NCI-H774 (cell line): ENCODE measurements around the gene RAB20.
"Not testable (repeated sequence)": the region's sequence is repeated elsewhere in the genome, so short reads cannot be mapped to it uniquely, and the experiment has no call there.

ENCODE experiments used
- DNase-seq: peaks from one replicate; lab custom pipeline; 2025; lab: John Stamatoyannopoulos, UW

RAB20 gene

GRCh38 chr13:110491869-110492678, 69.4 kb downstream of the RAB20 start:
- no peak for DNase-seq

GRCh38 chr13:110490009-110490770, 71.3 kb downstream of the RAB20 start:
- no peak for DNase-seq

DNA sequence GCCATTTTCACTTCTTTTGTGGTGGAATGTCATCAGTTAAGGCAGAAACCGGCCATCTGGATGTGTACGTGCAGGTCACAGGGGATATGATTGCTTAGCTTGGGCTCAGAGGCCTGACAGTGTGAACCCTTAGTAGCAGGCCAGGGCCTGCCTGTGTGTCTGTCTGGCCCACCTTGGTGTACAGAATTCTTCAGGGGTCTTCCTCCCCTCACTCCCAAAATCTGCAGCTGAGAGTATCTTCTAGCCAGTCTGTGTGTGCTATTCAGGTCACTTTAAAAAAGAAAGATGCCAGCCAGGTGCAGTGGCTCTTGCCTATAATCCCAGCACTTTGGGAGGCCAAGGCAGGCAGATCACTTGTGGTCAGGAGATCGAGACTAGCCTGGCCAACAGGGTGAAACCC, 74.6 kb downstream of the RAB20 start:
- not testable (repeated sequence) for DNase-seq

DNA sequence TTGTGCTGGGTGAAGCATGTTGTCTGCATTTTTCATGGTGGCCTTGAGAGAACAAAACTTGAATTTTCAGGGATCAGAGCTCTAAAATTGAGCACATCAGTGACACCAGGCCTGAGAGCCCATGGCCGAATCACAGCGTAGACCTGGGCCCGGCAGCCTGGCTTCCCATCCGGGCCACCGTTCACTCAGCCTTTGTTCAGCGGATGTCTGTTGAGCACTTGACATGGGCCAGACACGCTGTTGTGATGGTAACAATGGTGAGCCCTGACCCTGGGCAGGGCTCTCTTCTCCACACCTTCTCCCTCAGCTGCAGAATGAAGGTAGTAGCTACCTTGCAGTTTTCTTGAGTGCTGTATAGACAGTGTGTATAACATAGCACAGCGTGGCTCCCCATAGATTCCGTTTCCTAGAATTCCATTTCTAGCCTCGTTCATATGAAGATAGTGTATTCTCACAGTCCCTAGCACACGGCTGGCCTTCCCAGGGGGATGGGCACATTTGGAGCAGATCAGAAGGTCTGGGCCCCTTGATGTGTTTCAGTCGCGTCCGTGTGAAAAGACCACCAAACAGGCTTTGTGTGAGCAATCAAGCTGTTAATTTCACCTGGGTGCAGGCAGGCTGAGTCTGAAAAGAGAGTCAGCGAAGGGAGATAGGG, 75.3 kb downstream of the RAB20 start:
- no peak for DNase-seq

GRCh38 chr13:110485604-110486003, 75.9 kb downstream of the RAB20 start:
- DNase-seq = no peak

DNA sequence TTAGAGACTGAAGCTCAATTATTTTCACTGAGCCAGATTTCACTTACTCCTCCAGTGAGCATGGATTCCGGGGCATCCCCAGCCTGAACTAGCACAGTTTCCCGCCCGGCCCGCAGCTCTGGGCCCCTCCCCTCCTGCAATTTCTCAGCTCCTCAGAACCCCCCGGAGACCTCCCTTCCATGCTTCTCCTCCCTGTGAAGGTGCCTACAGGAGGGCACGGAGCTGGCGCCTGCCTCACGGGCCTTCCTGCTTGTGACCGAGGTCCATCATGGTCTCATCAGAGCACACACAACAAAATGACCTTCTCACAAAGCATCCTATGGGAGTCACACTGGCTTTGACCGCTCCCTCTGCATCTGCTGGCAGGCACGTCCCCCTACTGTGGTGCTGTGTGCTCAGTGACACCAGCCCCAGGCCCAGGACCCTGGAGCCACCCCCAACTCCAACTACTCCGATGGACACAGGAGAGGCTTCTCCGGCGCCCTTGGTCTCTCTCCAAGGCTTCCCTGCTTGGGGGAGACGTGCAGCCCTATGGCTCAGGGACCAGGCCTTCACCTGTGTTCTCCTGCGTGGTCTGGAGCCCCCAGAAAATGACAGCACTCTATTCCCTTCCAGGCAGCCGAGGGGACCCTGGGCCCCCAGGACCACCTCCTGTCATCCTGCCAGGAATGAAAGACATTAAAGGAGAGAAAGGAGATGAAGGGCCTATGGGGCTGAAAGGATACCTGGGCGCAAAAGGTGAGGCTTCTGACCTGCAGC, 77.1 kb downstream of the RAB20 start:
- DNase-seq = no peak

DNA sequence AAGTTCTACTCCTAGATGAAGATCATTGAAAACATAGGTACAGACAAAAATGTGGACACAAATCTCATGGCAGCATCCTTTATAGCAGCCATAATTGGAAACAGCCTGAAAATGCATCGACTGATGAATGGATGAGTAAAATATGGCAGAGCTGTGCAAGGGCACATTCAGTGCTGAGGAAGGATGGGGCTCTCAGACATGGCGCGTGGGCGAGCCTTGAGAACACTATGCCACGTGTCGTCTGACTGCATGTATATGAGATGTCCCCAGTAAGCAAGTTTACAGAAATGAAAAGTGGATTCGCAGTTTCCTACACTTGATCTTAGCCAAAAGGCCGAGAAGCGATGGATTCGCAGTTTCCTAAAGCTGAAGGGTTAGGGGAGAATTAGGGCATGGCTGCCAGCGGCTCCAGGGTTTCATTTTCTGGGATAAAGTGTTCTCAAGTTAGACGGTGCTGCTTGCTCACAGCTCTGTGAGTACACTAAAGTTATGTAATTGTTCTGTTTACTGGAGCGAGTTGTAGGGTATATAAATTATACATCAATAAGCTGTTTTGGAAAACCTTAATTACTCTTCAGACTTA, 78.0 kb downstream of the RAB20 start:
- no peak for DNase-seq

GRCh38 chr13:110480161-110480560, 81.4 kb downstream of the RAB20 start:
- no peak for DNase-seq

DNA sequence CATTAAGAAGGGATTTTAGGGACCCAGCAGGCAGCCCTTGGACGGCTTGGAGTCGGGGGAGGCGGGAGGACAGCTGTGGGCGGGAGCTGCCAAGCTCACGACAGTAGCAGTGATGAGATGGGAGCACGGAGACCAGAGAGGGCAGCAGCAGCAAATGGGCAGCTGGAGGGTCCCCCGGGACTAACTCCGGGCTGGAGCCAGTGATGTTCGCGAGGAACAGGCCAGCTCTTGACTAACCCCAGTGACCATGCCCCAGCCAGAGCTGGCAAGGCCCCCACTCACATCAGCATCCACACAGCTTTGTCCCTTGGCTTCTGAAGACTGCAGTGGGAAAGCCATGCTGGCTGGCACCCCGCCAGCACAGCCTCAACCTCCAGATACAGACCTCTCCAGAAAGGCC, 81.9 kb downstream of the RAB20 start:
- no peak for DNase-seq

DNA sequence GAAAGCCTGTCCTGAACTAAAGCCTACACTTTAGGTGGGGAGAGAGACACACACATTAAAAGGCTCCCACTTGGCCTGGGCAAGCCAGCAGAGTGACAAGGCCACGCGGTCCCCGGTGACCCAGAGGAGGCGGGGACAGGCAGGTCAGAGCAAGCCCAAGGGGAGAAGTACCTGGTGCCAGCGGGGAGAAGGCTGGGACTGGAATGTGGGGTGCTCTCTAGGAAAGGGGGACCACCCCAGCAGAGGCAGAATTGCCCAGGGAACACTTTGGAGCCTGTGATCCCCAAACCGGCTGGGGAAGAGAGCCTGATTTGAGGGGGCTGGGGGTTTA, 82.3 kb downstream of the RAB20 start:
- no peak for DNase-seq

DNA sequence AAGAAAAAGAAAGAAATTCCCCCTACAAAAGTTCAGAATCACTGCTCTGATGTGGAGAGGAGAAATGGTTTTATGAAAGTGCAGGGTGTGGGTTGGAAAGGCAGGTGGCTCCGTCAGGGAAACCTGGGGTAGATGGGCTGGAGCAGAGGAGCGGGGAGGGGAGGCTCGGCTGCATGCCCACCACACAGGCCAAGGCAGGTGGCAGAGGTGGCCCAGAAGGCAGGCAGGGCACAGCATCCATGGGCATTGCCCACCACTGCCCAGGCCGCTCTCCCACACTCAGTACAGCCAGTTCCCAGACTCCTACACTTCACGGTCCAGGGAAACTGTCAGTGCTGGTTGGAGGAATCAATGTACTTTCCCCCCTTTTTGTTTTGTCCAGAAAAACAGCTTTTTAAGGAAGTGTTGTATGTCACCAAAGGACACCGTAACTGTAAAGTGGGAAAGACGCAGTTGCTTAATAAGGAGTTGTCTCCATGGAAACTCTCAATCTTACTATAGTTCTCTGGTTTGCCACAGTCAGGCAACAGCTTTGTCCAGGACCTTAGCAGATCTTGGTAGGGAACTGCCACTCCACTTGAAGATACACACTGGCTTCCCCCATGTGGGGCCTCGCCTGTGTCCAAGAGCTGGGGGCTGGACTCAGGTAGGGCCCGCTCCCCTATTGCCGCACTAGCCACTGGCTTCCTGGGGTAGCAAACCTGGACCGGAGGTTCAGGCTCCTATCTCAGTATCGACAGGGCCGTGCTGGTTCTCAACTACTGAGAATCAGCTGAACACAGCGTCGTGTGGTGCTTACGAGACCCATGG, 82.9 kb downstream of the RAB20 start:
- DNase-seq = no peak

- DNase-seq = no peak
Measured at GRCh38 chr13:110477706-110478245, 83.7 kb downstream of the RAB20 start.

GRCh38 chr13:110476220-110476617, 85.3 kb downstream of the RAB20 start:
- DNase-seq = no peak

GRCh38 chr13:110475550-110476219, 85.8 kb downstream of the RAB20 start:
- DNase-seq = no peak

DNA sequence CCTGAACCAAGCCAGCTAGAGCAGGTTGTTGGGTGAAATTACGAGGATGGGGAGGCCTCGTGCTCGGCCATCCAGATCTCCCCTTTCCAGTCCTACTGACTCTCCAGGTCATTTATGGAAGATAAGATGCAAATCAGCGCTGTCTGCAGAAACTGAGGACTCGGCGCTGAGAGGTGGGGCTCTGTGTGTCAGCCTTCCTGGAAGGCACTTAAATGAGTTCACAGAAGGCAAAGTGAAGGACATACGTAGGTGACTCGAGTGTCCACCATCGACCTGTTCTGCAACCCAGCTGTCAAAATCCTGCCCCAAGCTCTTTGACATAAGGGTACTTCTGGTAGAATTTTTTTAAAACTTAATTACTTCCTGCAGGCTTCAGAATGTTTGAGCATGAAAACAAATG, 86.4 kb downstream of the RAB20 start:
- DNase-seq = no peak

DNA sequence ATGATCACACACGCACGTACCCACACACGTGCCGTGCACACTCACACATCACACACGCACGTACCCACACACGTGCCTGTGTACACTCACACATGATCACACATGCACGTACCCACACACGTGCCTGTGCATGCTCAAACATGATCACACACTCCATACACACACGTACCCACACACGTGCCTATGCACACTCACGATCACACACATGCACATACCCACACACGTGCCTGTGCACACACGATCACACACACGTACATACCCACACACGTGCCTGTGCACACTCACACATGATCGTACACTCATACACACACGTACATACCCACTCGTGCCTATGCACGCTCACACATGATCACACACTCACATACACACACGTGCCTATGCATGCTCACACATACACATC, 86.8 kb downstream of the RAB20 start:
- no peak for DNase-seq
